ENCODE results near the gene DDOST.

Gene DDOST

DNA sequence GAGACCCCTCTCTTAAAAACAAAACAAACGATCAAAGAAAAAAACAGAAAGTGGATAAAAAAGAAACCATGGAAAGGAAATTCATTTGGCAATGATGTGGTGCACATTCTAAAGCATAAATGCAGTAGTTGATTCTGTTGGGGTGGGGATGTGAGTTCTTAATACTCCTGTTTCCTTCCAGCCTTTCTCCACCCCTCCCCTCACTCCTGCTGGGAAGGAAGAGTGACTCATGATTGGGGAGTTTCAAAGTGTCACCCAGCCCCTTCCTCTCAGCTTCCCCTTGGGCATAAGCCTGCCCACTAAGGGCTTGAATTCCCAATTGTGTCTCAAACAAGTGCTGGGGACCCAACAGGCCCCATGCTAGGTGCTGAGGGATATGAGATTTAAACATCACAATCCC, 34.6 kb downstream of the DDOST start:
- Histone ChIP-seq H3K4me1 (ENCODE audit: control insufficient read depth, insufficient read depth, low read depth, low read length) (no peaks in the 10 kb centered on the region), H3K79me1 (replicated peaks; ENCODE audit: low read length, poor library complexity, severe bottlenecking) (no peaks in the 10 kb centered on the region), H2BK15ac (ENCODE audit: low read depth, poor library complexity, severe bottlenecking) (no peak overlapping the region), H4K91ac (ENCODE audit: low read length) (no peak overlapping the region), H2BK12ac (ENCODE audit: low read length in 2 of 2) (no peak overlapping the region), H3K9ac (ENCODE audit: low read length) (no peak overlapping the region), H3K4me2 (ENCODE audit: low read length, poor library complexity, severe bottlenecking) (no peak overlapping the region), H2BK5ac (ENCODE audit: low read depth, low read length, poor library complexity, severe bottlenecking) (no peak overlapping the region), H3K36me3 (ENCODE audit: control insufficient read depth in 1 of 2, insufficient read depth in 2 of 2, low read depth in 1 of 2, low read length in 2 of 2) (no peaks in the 10 kb centered on the region), H2AFZ (ENCODE audit: low read depth, low read length) (no peak overlapping the region), H3K27me3 (ENCODE audit: control insufficient read depth in 1 of 2, insufficient read depth in 1 of 2, low read length in 2 of 2) (no peaks in the 10 kb centered on the region), H2BK120ac (ENCODE audit: low read depth, low read length) (no peak overlapping the region), H3K23ac (ENCODE audit: low read length in 2 of 2) (no peak overlapping the region), H3K18ac (ENCODE audit: low read depth in 1 of 2, low read length in 2 of 2) (no peak overlapping the region), H3K4me3 (ENCODE audit: insufficient read depth in 1 of 2, low read depth in 1 of 2, low read length in 2 of 2) (no peak overlapping the region), H2AK5ac (ENCODE audit: low read length, severe bottlenecking) (no peak overlapping the region), H3K14ac (ENCODE audit: low read length in 2 of 2) (no peak overlapping the region), H4K8ac (ENCODE audit: low read length) (no peak overlapping the region), H3K4ac (ENCODE audit: low read depth in 1 of 2, low read length in 2 of 2) (no peak overlapping the region), H3K27ac (ENCODE audit: low read length, poor library complexity, severe bottlenecking) (no peak overlapping the region), H3K9me3 (ENCODE audit: control insufficient read depth, low read length) (no peaks in the 10 kb centered on the region)
- WGBS = no CpG with 5 or more reads among the region's 1 CpG
- DNase-seq = no peak

GRCh38 chr1:20626098-20626427, 35.1 kb downstream of the DDOST start:
- no peak overlapping the region for H2AK5ac ChIP-seq (ENCODE audit: low read length, severe bottlenecking)
- no peak overlapping the region for H2BK5ac ChIP-seq (ENCODE audit: low read depth, low read length, poor library complexity, severe bottlenecking)
- no peak overlapping the region for H3K4ac ChIP-seq (ENCODE audit: low read depth in 1 of 2, low read length in 2 of 2)
- H2BK12ac ChIP-seq (ENCODE audit: low read length in 2 of 2) = no peak overlapping the region
- no peak overlapping the region for H4K91ac ChIP-seq (ENCODE audit: low read length)
- no peak overlapping the region for H4K8ac ChIP-seq (ENCODE audit: low read length)
- H2AFZ ChIP-seq (ENCODE audit: low read depth, low read length) = no peak overlapping the region
- H3K4me1 ChIP-seq (ENCODE audit: control insufficient read depth, insufficient read depth, low read depth, low read length) = no peaks in the 10 kb centered on the region
- H3K79me1 ChIP-seq (replicated peaks; ENCODE audit: low read length, poor library complexity, severe bottlenecking) = no peaks in the 10 kb centered on the region
- H3K14ac ChIP-seq (ENCODE audit: low read length in 2 of 2) = no peak overlapping the region
- no peaks in the 10 kb centered on the region for H3K9me3 ChIP-seq (ENCODE audit: control insufficient read depth, low read length)
- H3K27ac ChIP-seq (ENCODE audit: low read length, poor library complexity, severe bottlenecking) = no peak overlapping the region
- no peak overlapping the region for H3K4me2 ChIP-seq (ENCODE audit: low read length, poor library complexity, severe bottlenecking)
- H3K9ac ChIP-seq (ENCODE audit: low read length) = no peak overlapping the region
- no peaks in the 10 kb centered on the region for H3K36me3 ChIP-seq (ENCODE audit: control insufficient read depth in 1 of 2, insufficient read depth in 2 of 2, low read depth in 1 of 2, low read length in 2 of 2)
- H2BK120ac ChIP-seq (ENCODE audit: low read depth, low read length) = no peak overlapping the region
- no peak overlapping the region for H3K18ac ChIP-seq (ENCODE audit: low read depth in 1 of 2, low read length in 2 of 2)
- no peak overlapping the region for H3K23ac ChIP-seq (ENCODE audit: low read length in 2 of 2)
- WGBS = 100% methylated on average over 1 of the region's 1 CpG
- H2BK15ac ChIP-seq (ENCODE audit: low read depth, poor library complexity, severe bottlenecking) = no peak overlapping the region
- no peaks in the 10 kb centered on the region for H3K27me3 ChIP-seq (ENCODE audit: control insufficient read depth in 1 of 2, insufficient read depth in 1 of 2, low read length in 2 of 2)
- no peak for DNase-seq
- H3K4me3 ChIP-seq (ENCODE audit: insufficient read depth in 1 of 2, low read depth in 1 of 2, low read length in 2 of 2) = no peak overlapping the region

DNA sequence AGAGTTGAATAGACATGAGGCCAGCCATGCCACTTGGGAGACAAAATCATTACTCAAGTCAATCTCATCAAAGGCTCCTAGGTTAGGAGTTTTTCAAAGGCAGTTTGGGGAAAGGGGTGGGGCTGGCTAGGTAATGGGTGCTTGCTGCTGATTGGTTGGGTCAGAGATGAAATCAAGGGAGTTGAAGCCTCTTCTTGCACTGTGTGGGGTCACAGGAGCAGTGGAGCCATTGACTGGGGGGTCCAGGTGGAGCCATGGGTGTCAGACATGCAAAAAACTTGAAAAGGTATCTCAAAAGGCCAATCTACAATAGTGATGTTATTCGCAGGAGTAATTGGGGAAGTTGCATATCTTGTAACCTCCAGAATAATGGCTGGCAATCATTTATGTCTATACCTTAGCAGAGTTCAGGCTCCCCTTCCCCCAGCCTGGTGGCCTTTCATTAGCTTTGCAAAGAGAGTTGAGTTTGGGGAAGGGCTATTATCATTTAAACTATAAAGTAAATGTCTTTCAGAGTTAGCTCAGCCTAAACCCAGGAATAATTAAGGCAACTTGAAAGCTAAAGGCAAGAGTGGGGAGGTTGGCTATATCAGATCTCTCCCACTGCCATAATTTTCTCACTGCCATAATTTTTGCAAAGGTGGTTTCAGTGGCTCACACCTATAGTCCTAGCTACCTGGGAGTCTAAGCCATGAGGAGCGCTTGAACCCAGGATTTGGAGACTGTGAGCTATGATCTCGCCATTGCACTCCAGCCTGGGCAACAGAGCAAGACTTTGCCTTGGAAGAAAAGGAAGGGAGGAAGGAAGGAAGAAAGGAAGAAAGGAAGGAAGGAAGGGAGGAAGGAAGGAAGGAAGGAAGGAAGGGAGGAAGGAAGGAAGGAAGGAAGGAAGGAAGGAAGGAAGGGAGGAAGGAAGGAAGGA, 35.7 kb downstream of the DDOST start:
- H2AFZ ChIP-seq (ENCODE audit: low read depth, low read length) = no peak overlapping the region
- no peaks in the 10 kb centered on the region for H3K4me1 ChIP-seq (ENCODE audit: control insufficient read depth, insufficient read depth, low read depth, low read length)
- H3K4ac ChIP-seq (ENCODE audit: low read depth in 1 of 2, low read length in 2 of 2) = no peak overlapping the region
- no peak overlapping the region for H3K4me2 ChIP-seq (ENCODE audit: low read length, poor library complexity, severe bottlenecking)
- no peaks in the 10 kb centered on the region for H3K79me1 ChIP-seq (replicated peaks; ENCODE audit: low read length, poor library complexity, severe bottlenecking)
- H2BK5ac ChIP-seq (ENCODE audit: low read depth, low read length, poor library complexity, severe bottlenecking) = no peak overlapping the region
- H2BK15ac ChIP-seq (ENCODE audit: low read depth, poor library complexity, severe bottlenecking) = no peak overlapping the region
- H3K27ac ChIP-seq (ENCODE audit: low read length, poor library complexity, severe bottlenecking) = no peak overlapping the region
- no peak overlapping the region for H2BK12ac ChIP-seq (ENCODE audit: low read length in 2 of 2)
- no peaks in the 10 kb centered on the region for H3K27me3 ChIP-seq (ENCODE audit: control insufficient read depth in 1 of 2, insufficient read depth in 1 of 2, low read length in 2 of 2)
- no peak overlapping the region for H3K18ac ChIP-seq (ENCODE audit: low read depth in 1 of 2, low read length in 2 of 2)
- WGBS = 71% methylated on average over 3 of the region's 3 CpGs
- H3K14ac ChIP-seq (ENCODE audit: low read length in 2 of 2) = no peak overlapping the region
- H3K9me3 ChIP-seq (ENCODE audit: control insufficient read depth, low read length) = no peaks in the 10 kb centered on the region
- no peak overlapping the region for H2BK120ac ChIP-seq (ENCODE audit: low read depth, low read length)
- no peak overlapping the region for H3K9ac ChIP-seq (ENCODE audit: low read length)
- H2AK5ac ChIP-seq (ENCODE audit: low read length, severe bottlenecking) = no peak overlapping the region
- H3K4me3 ChIP-seq (ENCODE audit: insufficient read depth in 1 of 2, low read depth in 1 of 2, low read length in 2 of 2) = no peak overlapping the region
- DNase-seq = no peak
- H4K91ac ChIP-seq (ENCODE audit: low read length) = no peak overlapping the region
- no peak overlapping the region for H3K23ac ChIP-seq (ENCODE audit: low read length in 2 of 2)
- no peak overlapping the region for H4K8ac ChIP-seq (ENCODE audit: low read length)
- no peaks in the 10 kb centered on the region for H3K36me3 ChIP-seq (ENCODE audit: control insufficient read depth in 1 of 2, insufficient read depth in 2 of 2, low read depth in 1 of 2, low read length in 2 of 2)

- Histone ChIP-seq H4K91ac (ENCODE audit: low read length) (no peak overlapping the region), H2AFZ (ENCODE audit: low read depth, low read length) (no peak overlapping the region), H3K27me3 (ENCODE audit: control insufficient read depth in 1 of 2, insufficient read depth in 1 of 2, low read length in 2 of 2) (no peaks in the 10 kb centered on the region), H3K18ac (ENCODE audit: low read depth in 1 of 2, low read length in 2 of 2) (no peak overlapping the region), H3K9ac (ENCODE audit: low read length) (no peak overlapping the region), H3K27ac (ENCODE audit: low read length, poor library complexity, severe bottlenecking) (no peak overlapping the region), H2BK15ac (ENCODE audit: low read depth, poor library complexity, severe bottlenecking) (no peak overlapping the region), H2BK12ac (ENCODE audit: low read length in 2 of 2) (no peak overlapping the region), H3K36me3 (ENCODE audit: control insufficient read depth in 1 of 2, insufficient read depth in 2 of 2, low read depth in 1 of 2, low read length in 2 of 2) (no peaks in the 10 kb centered on the region), H4K8ac (ENCODE audit: low read length) (no peak overlapping the region), H3K9me3 (ENCODE audit: control insufficient read depth, low read length) (no peaks in the 10 kb centered on the region), H3K4ac (ENCODE audit: low read depth in 1 of 2, low read length in 2 of 2) (no peak overlapping the region), H2BK120ac (ENCODE audit: low read depth, low read length) (no peak overlapping the region), H3K23ac (ENCODE audit: low read length in 2 of 2) (no peak overlapping the region), H3K4me1 (ENCODE audit: control insufficient read depth, insufficient read depth, low read depth, low read length) (no peaks in the 10 kb centered on the region), H3K4me2 (ENCODE audit: low read length, poor library complexity, severe bottlenecking) (no peak overlapping the region), H3K4me3 (ENCODE audit: insufficient read depth in 1 of 2, low read depth in 1 of 2, low read length in 2 of 2) (no peak overlapping the region), H3K79me1 (replicated peaks; ENCODE audit: low read length, poor library complexity, severe bottlenecking) (no peaks in the 10 kb centered on the region), H3K14ac (ENCODE audit: low read length in 2 of 2) (no peak overlapping the region), H2AK5ac (ENCODE audit: low read length, severe bottlenecking) (no peak overlapping the region), H2BK5ac (ENCODE audit: low read depth, low read length, poor library complexity, severe bottlenecking) (no peak overlapping the region)
- DNase-seq = no peak
- 60% methylated on average over 1 of the region's 1 CpG for WGBS
These were observed 36.5 kb downstream of the DDOST start for GRCh38 chr1:20624709-20625108.
